ENCODE measurements around the gene MIS12.

- TF ChIP-seq PKNOX1 (IDR thresholded peaks at IDR 0.05) (no peak), NFRKB (IDR thresholded peaks at IDR 0.05) (no peak), ARNT (IDR thresholded peaks at IDR 0.05) (no peak), ZNF384 (IDR thresholded peaks at IDR 0.05) (no peak), BHLHE40 (IDR thresholded peaks at IDR 0.05; ENCODE audit: borderline replicate concordance) (no peak), SUZ12 (IDR thresholded peaks at IDR 0.05) (no peak), TARDBP (IDR thresholded peaks at IDR 0.05) (no peak), SP1 (IDR thresholded peaks at IDR 0.05) (no peak), FOXK2 (IDR thresholded peaks at IDR 0.05) (no peak), FOXM1 (IDR thresholded peaks at IDR 0.05; ENCODE audit: borderline replicate concordance) (no peak), LEF1 (IDR thresholded peaks at IDR 0.05; ENCODE audit: borderline replicate concordance) (no peak), ELF4 (IDR thresholded peaks at IDR 0.05) (no peak)
Measured at GRCh38 chr17:5439446-5439764, 47.0 kb upstream of the MIS12 start.
